AG08395 (cell line): Measurements from ENCODE around the gene KCTD2.
"Not testable (repeated sequence)": the region's sequence is repeated elsewhere in the genome, so short reads cannot be mapped to it uniquely, and the experiment has no call there.

ENCODE experiments used
- DNase-seq: peaks from one replicate; pipeline ENCODE4 v3.0.0; 2012; ENCODE audit warnings: mixed read lengths, low spot score

Gene KCTD2, protein sequence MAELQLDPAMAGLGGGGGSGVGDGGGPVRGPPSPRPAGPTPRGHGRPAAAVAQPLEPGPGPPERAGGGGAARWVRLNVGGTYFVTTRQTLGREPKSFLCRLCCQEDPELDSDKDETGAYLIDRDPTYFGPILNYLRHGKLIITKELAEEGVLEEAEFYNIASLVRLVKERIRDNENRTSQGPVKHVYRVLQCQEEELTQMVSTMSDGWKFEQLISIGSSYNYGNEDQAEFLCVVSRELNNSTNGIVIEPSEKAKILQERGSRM

GRCh38 chr17:75046407-75047289, at the start of gene KCTD2, which contains the start of gene ATP5PD:
Gene KCTD2, plus strand, starts transcription at chr17:75047225. Its CDS starts 26 bp downstream, at chr17:75047251.
Gene ATP5PD, minus strand, starts transcription at chr17:75046969. Its CDS starts 4,319 bp downstream, at chr17:75042650.
- DNase-seq, result peak; percentile 98

DNA sequence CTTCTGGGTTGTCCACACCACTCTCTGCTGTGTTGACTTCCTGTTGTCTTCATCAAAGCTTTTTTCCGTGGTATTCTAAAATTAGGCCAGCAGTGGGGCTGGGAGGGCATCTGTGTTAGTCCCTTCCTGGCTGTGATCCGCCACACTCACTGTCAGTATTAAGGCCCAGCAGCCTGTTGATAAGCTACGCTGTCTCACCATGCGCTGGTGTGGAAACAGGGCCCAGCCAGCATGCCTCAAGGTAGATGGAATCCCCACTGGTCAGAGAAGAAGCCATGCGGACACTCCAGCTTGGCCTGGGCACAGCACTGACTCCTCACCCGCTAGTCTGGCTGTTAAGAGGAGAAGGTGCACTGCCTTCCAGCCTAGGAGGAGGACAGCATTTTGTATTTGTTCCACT, 48.2 kb upstream of the KCTD2 start:
- no peak for DNase-seq

- DNase-seq, result no peak
Measured at GRCh38 chr17:74999523-74999922, 47.5 kb upstream of the KCTD2 start.

GRCh38 chr17:75001915-75002843, 44.8 kb upstream of the KCTD2 start:
- DNase-seq, result no peak

DNA sequence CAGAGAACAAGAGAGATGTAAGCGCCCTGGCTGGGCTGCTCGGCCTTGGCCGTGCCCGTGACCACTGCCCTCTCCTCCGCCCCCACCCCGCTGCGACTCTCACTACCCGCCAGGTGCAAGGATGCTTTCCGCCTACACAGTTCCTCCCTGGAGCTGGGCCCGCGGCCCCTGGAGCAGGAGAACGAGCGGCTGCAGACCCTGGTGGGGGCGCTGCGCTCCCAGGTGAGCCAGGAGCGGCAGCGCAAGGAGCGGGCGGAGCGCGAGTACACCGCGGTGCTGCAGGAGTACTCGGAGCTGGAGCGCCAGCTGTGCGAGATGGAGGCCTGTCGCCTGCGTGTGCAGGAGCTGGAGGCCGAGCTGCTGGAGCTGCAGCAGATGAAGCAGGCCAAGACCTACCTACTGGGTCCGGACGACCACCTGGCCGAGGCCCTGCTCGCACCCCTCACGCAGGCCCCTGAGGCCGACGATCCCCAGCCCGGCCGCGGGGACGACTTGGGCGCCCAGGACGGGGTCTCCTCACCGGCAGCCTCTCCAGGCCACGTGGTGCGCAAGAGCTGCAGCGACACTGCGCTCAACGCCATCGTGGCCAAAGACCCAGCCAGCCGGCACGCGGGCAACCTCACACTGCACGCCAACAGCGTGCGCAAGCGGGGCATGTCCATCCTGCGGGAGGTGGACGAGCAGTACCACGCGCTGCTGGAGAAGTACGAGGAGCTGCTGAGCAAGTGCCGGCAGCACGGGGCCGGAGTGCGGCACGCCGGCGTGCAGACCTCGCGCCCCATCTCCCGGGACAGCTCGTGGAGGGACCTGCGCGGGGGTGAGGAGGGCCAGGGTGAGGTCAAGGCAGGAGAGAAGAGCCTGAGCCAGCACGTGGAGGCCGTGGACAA, 43.7 kb upstream of the KCTD2 start:
- no peak for DNase-seq

- DNase-seq, result no peak
Measured at GRCh38 chr17:75003957-75004355, 43.1 kb upstream of the KCTD2 start.

- no peak for DNase-seq
Measured at GRCh38 chr17:75004371-75004770, 42.7 kb upstream of the KCTD2 start.

DNA sequence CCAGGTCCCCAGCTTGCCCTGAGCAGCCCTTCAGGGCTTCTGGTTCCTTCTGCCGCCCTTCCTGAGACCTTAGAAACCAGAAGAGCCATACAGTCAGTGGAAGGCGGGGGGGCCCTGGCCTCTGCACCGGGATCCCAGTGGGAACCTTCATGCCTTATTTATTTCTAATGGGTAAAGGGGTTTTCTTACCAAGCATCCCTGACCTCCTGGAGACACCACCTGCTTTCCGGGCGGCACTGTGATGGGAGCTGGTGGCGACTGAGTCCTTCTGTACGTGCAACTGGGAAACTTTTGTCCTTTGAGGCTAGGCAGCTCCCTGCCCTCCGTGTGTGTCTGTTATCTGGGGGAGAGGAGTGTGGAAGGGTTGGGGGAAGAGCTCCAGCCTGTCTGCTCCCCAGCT, 41.7 kb upstream of the KCTD2 start:
- no peak for DNase-seq

- not testable (repeated sequence) for DNase-seq
Measured at GRCh38 chr17:75006084-75006483, 40.9 kb upstream of the KCTD2 start.

GRCh38 chr17:75006653-75007052, 40.4 kb upstream of the KCTD2 start:
- no peak for DNase-seq

DNA sequence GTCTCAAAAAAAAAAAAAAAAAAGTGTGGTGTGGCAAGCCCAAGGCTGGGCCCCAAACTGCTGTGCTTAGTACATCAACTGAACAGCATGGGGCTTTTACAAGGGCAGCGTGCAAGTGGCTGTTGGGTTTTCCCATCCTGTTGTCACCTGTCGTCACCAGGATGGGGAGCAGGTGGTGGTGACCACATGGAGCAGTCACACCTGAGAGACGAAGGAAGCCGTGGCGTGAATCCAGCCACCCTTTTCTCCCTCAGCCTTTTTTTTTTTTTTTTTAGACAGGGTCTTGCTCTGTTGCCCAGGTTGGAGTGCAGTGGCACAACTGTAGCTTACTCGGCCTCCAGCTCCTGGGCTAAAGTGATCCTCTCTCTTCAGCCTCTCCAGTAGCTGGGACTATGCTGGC, 38.7 kb upstream of the KCTD2 start:
- no peak for DNase-seq

- DNase-seq, result no peak
Measured at GRCh38 chr17:75009139-75009724, 37.8 kb upstream of the KCTD2 start.

DNA sequence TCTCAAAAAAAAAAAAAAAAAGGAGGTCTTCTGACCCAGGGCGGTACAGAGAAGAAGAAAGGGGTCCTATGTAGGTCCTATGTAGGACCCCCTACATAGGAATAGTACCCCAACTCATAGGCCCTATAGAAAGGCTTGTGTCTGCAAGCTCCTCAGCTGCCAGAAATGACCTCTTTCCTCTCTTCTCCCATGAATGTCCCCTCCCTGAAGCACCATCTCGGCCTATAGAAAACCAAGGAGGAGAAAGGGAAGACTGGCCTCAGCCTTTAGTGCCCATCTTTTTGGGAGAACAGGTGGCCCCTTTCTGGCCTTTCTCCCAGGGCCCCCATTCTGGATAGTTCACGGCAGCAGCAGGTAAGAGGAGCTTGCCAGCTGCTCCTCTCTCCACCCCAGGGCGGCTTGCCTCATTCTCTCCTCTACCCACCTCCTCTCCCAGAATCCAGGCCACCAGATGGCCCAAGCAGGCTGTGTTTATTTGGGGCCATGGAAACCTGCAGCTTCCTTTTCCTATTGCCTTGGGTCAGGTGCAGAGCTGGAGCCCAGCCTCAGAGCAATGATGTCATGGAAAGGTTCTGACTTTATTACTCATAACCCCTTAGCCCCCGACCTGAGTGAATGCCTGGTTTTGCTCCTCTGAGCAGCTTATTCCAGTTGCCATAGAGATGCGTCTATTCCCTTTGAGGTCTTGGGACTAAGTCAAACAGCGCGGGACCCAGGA, 36.2 kb upstream of the KCTD2 start:
- peak; percentile 31 for DNase-seq

GRCh38 chr17:75011401-75012095, 35.5 kb upstream of the KCTD2 start:
- peak; percentile 87 for DNase-seq

DNA sequence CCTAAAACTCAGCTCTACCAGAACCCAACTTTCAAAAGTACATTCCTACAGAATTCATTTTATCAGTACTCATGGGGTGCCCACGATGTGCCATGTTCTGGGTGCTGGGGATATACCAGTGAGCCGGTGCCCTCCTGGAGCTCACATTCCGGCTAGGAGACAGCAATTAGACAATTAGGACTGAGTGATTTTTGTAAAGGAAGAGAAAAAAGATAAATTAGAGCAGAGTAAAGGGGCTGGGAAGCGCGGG, 35.0 kb upstream of the KCTD2 start:
- DNase-seq, result no peak

GRCh38 chr17:75012346-75013091, 34.5 kb upstream of the KCTD2 start, which contains the start of gene MRPL58:
Gene MRPL58, plus strand, starts transcription at chr17:75012670. Its CDS starts 17 bp downstream, at chr17:75012687.
- DNase-seq, result peak; percentile 90

- DNase-seq, result no peak
Measured at GRCh38 chr17:75013092-75013559, 33.9 kb upstream of the KCTD2 start.

GRCh38 chr17:75019146-75019545, 27.9 kb upstream of the KCTD2 start:
- no peak for DNase-seq

DNA sequence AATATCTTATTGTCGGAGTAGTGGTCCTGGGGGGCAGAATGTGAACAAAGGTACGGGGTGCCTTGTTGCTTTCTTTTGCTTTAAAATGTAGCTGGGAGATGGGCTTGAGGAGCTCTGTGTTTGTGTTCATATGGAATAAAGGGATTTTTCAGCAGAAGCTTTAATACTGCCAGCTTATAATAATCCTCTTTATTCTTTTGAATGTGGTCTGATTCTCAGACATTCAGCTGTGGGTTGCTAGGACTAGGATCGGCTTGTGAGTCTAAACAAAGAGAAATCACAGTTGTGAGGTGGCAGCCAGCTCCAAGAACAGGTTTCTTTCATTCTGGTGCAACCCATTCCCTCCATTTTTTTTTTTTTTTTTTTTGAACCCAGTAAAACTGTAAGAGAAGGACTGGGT, 27.3 kb upstream of the KCTD2 start:
- no peak for DNase-seq
